Measurements from ENCODE around the gene HPS3.
"Not testable (repeated sequence)": the region's sequence is repeated elsewhere in the genome, so short reads cannot be mapped to it uniquely, and the experiment has no call there.

HPS3 gene
- 15.6 to 60.8 reads per million in 2 experiments for total RNA-seq

GRCh38 chr3:149129326-149130205 lies at the start of gene HPS3:
HPS3 (plus strand) TSS chr3:149129638; CDS start chr3:149129724, 86 bp downstream.
- DNase-seq (ENCODE audit: low read depth): peak; percentile 68

GRCh38 chr3:149080011-149080698 lies 49.3 kb upstream of the HPS3 start:
- DNase-seq (ENCODE audit: low read depth): no peak

- DNase-seq (ENCODE audit: low read depth): no peak
Observed at GRCh38 chr3:149080699-149081091, 48.7 kb upstream of the HPS3 start.

GRCh38 chr3:149081772-149082171 lies 47.7 kb upstream of the HPS3 start:
- DNase-seq (ENCODE audit: low read depth): no peak

- no peak for DNase-seq (ENCODE audit: low read depth)
Observed at GRCh38 chr3:149085828-149086231, 43.6 kb upstream of the HPS3 start.

- DNase-seq (ENCODE audit: low read depth): peak; percentile 87
Observed at GRCh38 chr3:149086232-149086988, 43.0 kb upstream of the HPS3 start, which contains the start of gene HLTF. HLTF (minus strand) TSS chr3:149086533; CDS start chr3:149086336, 197 bp downstream.

GRCh38 chr3:149087208-149087607 lies 42.2 kb upstream of the HPS3 start:
- DNase-seq (ENCODE audit: low read depth): no peak

GRCh38 chr3:149089395-149089794 lies 40.0 kb upstream of the HPS3 start:
- DNase-seq (ENCODE audit: low read depth): no peak

GRCh38 chr3:149090461-149090860 lies 39.0 kb upstream of the HPS3 start:
- no peak for DNase-seq (ENCODE audit: low read depth)

- DNase-seq (ENCODE audit: low read depth): no peak
Observed at GRCh38 chr3:149090907-149091306, 38.5 kb upstream of the HPS3 start.

GRCh38 chr3:149091983-149092382 lies 37.5 kb upstream of the HPS3 start:
- no peak for DNase-seq (ENCODE audit: low read depth)

- DNase-seq (ENCODE audit: low read depth): no peak
Observed at GRCh38 chr3:149095487-149095886, 34.0 kb upstream of the HPS3 start.

- not testable (repeated sequence) for DNase-seq (ENCODE audit: low read depth)
Observed at GRCh38 chr3:149097987-149098386, 31.5 kb upstream of the HPS3 start.

- DNase-seq (ENCODE audit: low read depth): no peak
Observed at GRCh38 chr3:149101154-149101553, 28.3 kb upstream of the HPS3 start.

- no peak for DNase-seq (ENCODE audit: low read depth)
Observed at GRCh38 chr3:149101641-149102040, 27.8 kb upstream of the HPS3 start.

- DNase-seq (ENCODE audit: low read depth): no peak
Observed at GRCh38 chr3:149104484-149104883, 25.0 kb upstream of the HPS3 start.

GRCh38 chr3:149114458-149114857 lies 15.0 kb upstream of the HPS3 start:
- no peak for DNase-seq (ENCODE audit: low read depth)

- no peak for DNase-seq (ENCODE audit: low read depth)
Observed at GRCh38 chr3:149115114-149115513, 14.3 kb upstream of the HPS3 start.

- no peak for DNase-seq (ENCODE audit: low read depth)
Observed at GRCh38 chr3:149118724-149119123, 10.7 kb upstream of the HPS3 start.

- no peak for DNase-seq (ENCODE audit: low read depth)
Observed at GRCh38 chr3:149119466-149119865, 10.0 kb upstream of the HPS3 start.

GRCh38 chr3:149120051-149120972 lies 9.1 kb upstream of the HPS3 start:
- no peak for DNase-seq (ENCODE audit: low read depth)

Data from T follicular helper cell (primary cell).